CD4-positive, alpha-beta T cell treated with Interferon alpha-2 for 1 hour (primary cell): Measurements from ENCODE around the gene METTL25B.

Experiments used
- DNase-seq, 2 donors: peaks; one replicate each; pipeline ENCODE4 v3.0.0-alpha.2; 2020 to 2022

METTL25B gene

GRCh38 chr1:156703336-156703735 is 24.9 kb upstream of the METTL25B start:
- DNase-seq, result no peak

GRCh38 chr1:156703741-156704140 is 24.5 kb upstream of the METTL25B start:
- DNase-seq, result no peak

- DNase-seq, result no peak
These were observed 24.0 kb upstream of the METTL25B start for GRCh38 chr1:156704166-156704711.

- DNase-seq, result peak in 1 of 2 donors; percentile 3
These were observed 23.3 kb upstream of the METTL25B start for GRCh38 chr1:156704930-156705320.

GRCh38 chr1:156705321-156705917 is 22.9 kb upstream of the METTL25B start, which contains the start of gene CRABP2:
TSS of gene CRABP2 (minus strand) at chr1:156705583. CDS start at chr1:156705446, 137 bp downstream.
- DNase-seq, result no peak

GRCh38 chr1:156705918-156706656 is 22.2 kb upstream of the METTL25B start:
- peak; percentile 64 to 73 for DNase-seq

- DNase-seq, result no peak
These were observed 21.4 kb upstream of the METTL25B start for GRCh38 chr1:156706657-156707416.

GRCh38 chr1:156707417-156708217 is 20.7 kb upstream of the METTL25B start:
- no peak for DNase-seq

GRCh38 chr1:156708218-156708661 is 20.0 kb upstream of the METTL25B start:
- DNase-seq, result no peak

GRCh38 chr1:156709031-156709430 is 19.2 kb upstream of the METTL25B start:
- no peak for DNase-seq

- no peak for DNase-seq
These were observed 18.3 kb upstream of the METTL25B start for GRCh38 chr1:156709757-156710489.

- DNase-seq, result no peak
These were observed 17.1 kb upstream of the METTL25B start for GRCh38 chr1:156711011-156711817.

GRCh38 chr1:156712626-156713025 is 15.6 kb upstream of the METTL25B start:
- no peak for DNase-seq

- DNase-seq, result no peak
These were observed 13.4 kb upstream of the METTL25B start for GRCh38 chr1:156714830-156715229.

- DNase-seq, result no peak
These were observed 10.9 kb upstream of the METTL25B start for GRCh38 chr1:156717351-156717750.

- no peak for DNase-seq
These were observed 7.1 kb upstream of the METTL25B start for GRCh38 chr1:156721131-156721530.

GRCh38 chr1:156721535-156721934 is 6.7 kb upstream of the METTL25B start:
- no peak for DNase-seq

GRCh38 chr1:156725683-156726280 is 2.5 kb upstream of the METTL25B start:
- peak; percentile 82 to 84 for DNase-seq

- DNase-seq, result peak; percentile 43 to 66
These were observed 1.6 kb upstream of the METTL25B start for GRCh38 chr1:156726549-156727226.

- no peak for DNase-seq
These were observed 777 bp upstream of the METTL25B start for GRCh38 chr1:156727492-156727891.
